Measurements from ENCODE around the gene NEDD4L.
"Not testable (repeated sequence)": the region's sequence is repeated elsewhere in the genome, so short reads cannot be mapped to it uniquely, and the experiment has no call there.

NEDD4L gene

DNA sequence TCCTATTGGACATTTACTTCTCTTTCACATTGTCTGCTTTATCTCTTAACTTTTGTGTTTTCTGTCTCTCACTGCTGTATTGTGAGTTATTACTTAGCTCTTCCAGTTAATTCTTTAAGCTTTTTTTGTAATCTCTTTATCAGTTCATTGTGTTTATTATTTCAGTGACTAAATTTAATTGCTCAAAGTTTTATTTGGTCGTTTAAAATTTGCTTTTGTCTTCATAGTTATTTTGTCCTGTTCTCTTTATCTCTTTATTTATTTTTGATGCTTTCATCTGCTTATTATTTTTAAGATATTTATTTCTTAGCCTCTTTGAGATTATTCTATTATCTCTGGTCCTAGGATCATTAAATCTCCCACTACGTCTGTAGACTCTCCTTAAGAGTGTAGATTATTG is 316.3 kb downstream of the NEDD4L start:
- DNase-seq = no peak

DNA sequence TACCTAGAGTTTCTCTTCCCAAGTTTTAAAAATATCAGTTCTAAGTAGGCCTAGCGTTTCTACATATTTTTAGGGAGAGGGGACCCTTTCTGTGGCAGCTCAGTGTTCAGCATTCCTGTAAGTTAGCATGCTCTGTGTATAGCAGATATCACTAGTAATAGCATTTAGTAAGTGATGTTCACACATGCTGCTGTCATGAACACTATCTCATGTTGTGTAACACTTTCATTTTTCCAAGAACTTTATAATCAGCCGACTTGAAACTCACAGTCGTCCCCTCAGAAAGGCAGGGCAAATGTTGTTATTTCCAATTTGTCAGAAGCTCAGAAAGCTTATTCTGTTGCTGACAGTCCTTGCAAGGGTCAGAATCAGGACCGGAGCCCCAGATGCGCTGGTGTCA is 317.2 kb downstream of the NEDD4L start:
- DNase-seq = no peak

DNA sequence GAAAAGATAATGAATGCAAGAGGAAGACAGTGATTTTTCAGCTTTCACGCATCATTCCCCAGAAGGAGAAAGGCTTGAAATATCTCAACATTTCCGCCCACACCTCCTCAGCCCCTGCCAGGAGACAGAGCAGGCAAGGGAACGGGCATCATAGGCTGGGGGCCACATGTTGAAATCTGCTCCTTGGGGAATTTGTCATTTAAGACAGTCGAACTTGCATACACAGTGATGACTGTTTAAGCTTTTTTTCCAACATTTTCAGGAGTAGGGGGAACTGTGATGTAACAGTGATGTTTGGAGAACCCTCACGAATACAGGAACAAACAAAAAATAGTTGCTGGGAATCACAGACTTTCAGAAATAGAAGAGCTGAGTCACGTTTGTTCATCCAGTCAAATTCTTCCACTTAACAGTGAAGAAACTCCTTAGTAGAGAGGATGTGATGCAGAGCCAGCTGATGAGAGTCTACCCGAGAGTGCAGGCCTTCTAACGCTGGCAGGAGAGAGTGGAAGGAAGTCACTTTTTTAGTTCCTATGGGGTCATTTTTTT is 318.1 kb downstream of the NEDD4L start:
- peak; percentile 88 for DNase-seq

DNA sequence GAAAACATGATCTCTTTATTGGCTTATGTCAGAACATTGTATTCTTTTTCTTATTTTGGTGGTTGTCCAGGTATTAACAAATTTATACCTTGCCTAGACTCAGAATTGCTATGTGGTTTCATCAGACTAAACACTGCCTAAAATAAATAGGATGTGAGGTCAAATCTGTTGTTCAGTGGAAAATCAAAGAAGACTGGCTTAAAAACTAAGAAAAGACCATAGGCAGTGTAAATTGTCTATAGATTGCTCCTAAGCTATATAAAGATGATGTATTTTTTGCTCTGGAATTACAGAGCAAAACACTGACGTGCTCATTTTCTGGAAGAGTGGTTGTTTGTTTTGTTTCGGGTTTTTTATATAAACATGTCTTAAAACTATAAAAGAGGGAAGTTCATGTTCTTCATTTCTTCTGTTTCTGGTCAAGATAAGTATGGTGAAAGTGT is 318.8 kb downstream of the NEDD4L start:
- no peak for DNase-seq

DNA sequence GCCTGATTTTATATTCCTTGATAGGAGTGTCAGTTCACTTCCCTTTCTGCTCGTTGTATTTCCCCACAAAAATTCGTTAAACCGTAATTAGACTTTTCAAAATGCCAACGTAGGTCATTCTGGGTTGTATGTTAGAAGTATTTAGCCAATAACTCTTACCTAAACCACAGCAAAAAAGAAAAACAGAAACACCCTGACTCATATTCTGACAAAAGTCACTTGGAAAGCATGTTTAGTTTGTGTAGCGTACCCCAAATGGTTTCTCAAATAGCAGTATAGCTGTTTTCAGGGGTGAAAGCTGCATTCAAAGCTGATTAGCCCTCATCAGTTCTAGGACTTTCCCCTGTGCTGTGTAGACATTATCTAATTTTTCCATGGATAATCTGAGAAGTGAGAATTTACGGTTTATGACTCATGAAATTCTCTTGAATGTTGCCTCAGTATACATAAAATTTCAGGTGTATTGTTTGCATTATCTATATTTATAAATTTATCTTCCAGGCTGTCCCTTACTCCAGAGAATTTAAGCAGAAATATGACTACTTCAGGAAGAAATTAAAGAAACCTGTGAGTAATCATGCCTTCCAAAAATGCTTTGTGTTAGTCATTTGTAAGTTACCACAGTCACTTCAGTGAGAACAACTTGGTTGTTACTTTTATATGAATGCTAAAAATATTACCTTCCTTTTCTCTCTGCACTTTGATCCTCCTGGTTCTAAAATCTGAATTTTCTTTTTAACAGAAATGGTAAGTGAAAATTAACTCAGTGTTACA is 319.9 kb downstream of the NEDD4L start:
- DNase-seq = peak; percentile 52

DNA sequence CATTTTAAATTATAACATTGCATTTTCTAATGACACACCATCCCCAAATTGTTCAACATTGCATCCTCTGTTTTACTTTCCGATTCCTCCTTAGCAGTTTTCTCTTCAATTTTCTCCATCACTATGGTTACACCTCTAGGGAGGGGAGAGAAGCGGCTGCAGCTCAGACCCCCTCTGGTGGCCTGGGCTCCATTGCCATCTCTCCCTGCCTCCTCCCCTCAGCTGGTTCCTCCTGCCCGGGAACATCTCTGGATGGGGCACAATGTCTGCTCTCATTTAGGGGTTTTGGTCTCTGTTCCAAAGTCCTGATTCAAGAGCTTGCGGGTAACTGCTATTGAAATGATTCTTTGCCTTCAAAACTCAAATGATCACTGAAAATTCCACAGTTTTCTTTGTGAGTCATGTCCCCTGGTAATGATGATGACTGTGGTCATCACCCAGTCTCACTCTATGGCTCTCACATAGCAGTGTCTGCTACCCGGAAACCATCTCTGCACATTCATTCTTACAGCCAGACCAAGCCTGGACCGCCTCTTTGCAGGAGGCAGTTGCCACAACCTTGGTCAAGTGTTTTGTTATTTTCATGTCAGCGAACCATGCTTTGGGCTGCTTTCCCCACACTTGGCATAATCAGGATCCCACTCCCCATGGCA is 321.0 kb downstream of the NEDD4L start:
- DNase-seq = peak; percentile 76

DNA sequence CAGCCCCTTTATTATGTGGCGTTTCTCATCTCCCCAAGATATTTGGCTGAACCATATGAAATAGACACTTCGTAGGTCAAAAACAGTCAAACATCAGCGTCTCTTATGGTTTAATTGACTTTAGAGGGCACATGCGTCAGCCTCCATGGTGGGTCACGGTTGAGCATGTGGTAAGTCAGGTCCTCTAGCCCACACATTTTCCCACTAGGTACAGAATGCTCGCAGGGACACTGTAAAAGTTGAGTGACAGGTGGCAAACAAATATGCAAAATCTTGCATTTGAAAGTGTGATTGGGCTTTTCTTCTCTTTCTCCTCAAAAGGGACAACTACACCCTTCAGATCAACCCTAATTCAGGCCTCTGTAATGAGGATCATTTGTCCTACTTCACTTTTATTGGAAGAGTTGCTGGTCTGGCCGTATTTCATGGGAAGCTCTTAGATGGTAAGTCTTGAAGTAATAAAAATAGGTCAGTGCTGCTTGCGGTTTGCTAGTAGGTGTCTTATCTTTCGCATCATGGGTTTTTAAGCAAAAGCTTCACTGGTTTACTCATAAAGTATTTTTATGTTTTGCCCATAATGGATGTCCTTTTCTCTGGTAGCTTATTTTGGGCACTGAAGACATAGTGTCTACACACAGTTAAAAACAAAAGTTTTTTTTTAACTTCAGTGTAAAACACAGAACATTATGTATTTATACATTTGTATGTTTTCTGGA is 323.6 kb downstream of the NEDD4L start:
- DNase-seq = no peak

DNA sequence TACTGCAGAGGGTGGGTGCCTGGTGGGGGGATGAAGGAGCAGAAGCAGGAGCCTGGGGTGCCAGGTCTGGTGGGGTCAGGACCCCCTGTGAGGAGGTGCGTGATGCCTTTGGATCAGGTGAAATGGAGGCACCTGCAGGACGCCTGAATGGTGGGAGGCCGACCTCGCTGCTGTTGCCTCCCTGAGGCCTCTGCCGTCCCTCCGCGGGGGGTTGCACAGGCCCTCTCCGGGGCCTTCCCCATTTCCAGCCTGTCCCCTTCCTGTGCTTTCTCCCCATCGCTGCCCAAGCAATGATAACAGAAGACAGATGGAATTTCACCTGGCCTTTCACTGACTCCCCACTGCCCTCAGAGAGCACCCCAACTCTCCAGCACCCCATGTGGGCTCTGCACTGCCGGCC is 325.6 kb downstream of the NEDD4L start:
- DNase-seq = no peak

DNA sequence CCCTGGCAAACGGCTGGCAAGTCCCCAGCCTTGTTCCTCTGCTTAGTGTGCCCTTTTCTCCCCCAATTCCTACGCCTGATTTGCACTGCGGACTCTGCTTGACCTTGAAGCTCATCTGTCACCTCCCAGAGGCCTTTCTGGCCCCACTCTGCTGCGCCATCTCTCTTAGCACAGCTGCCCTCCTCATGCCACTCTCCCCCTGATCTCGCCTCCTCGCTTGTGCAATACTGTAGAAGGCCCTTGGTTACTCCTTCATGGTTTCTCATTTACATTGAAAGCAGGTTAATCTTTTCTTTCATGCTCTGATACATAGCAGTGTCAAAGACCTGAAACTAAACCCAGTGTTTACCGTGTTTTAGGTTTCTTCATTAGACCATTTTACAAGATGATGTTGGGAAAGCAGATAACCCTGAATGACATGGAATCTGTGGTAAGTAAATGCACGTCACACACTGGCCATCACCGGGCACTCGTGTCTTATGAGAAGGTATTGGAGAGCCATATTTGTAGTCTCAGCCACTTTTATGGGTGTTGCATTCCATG is 326.1 kb downstream of the NEDD4L start:
- no peak for DNase-seq

DNA sequence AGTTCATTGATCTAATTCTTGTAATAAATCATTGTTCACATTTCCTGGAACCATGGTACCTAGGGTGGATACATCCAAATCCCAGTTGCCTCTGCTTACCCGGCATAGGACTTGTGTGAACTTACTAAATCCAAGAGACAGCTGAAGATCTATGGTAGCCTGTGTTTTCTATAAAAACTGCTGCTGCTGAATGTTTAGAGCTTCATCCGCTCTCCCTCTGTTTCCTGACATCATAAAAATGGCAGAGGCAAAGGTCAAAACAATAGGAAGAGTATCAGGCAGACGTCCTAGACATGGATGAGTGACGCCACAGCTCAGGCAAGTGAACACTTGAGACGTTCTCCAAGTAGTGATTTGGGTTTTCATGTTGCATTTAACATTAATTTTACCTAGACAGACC is 326.6 kb downstream of the NEDD4L start:
- DNase-seq = no peak

DNA sequence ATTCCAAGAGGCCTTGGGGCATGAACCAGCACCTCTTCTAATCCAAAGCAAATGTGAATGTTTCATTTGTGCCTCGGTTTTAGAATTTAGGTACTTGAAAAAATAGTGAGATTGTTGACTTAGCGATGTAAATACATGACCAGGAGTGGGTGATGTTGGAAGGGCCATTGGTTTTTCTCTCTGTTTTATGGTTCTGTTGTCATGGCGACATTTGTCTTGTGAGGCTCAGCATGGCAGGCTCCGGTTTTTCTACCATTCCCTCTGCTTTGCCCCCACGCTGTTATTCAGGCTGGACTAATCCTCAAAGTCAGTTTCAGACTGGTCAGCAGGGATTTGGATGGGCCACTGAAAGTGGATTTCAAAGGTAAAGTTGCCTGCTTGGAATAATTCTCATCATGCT is 329.5 kb downstream of the NEDD4L start:
- DNase-seq = no peak

DNA sequence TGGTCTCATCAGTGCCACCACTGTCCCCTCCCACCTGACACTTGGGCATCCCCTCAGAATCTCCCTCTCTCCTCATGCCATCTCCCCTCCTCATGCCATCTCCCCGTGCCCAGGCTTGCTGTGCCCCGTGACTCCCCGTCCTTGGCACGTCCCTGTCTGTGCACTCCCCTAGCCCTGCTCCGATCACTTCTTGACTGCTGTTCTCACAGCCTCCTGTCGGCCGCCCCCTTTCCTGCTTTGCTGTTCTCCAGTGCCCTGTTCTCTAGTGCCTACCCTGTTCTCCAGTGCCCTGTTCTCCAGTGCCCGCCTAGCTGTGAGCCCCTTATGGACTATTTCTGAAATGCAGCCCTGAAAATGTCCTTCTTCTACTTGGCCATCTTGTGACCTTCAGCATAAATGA is 331.0 kb downstream of the NEDD4L start:
- DNase-seq = no peak

DNA sequence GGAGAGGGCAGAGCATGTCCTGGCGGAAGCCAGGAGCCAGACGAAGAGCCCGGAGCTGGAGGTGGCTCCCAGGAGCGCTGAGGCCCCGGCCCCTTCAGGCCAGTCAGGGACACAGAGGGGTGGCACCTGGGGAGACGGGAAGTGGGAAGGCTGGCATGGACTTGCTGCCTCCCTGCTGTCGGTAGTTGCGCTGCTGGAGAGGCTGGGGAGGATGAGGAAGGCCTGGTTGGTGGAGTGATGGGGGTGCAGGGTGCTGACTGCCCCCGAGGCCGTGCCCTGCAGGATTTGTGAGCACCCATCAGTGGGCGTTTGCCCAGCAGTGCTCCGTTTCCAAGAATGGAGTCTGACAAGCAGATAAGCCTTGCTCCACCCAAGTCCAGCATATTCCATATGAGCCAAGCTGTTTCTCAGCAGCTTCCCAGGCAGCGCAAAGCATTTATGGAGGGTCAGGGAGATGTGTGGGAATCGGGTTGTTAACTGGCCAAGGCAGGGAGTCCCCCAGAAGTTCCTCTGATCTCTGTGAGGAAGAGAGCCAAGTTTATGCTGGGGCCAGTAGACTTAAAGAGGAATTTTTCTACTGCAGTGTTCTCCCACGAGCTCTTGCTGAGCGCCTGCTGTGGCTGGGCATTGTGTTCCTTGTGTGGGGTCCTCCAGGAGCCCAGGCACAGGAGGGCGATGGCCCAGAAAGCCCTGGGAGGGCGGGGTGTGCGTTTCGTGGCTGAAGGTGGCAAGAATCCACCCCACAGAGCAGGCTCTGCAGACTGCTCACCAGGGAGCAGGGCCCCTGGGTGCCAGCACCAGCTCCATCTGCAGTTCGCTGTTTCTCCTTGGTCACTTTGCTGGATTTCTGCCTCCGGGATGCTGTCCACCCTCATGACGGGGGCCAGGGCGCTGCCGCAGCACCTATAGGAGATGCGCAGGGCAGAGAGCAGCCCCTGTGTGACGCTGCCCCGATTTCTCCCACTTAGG is 334.7 kb downstream of the NEDD4L start:
- DNase-seq = no peak

DNA sequence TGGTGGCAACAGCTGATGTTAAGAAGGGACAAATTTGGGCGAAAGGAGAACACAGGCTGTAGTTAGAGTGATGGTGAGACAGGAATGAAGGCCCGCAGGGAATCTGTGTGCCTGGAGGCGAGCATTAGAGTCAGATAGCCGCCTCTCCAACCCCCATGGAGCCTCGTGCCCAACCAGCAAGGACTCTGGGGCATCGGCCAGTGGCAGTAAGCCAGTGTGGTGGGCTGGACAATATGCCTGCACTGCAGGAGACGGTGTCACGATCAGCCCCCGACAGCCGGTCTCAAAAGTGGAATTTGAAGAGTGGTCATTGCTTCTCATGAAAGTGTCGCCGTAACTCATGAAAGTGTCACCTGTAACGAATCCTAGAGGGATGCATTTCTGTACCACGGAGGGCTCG is 335.4 kb downstream of the NEDD4L start:
- no peak for DNase-seq

DNA sequence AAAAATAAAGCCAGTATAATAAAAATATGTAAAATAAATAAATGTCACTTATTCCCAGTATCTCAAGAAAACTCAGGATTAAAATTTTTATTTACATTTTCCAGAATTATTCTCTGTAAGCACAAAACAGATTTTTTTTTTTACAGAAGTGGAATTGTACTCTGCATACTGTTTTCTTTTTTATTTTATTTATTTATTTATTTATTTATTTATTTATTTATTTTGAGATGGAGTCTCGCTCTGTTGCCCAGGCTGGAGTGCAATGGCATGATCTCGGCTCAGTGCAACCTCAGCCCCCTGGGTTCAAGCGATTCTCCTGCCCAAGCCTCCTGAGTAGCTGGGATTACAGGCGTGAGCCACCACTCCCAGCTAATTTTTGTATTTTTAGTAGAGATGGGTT is 336.1 kb downstream of the NEDD4L start:
- not testable (repeated sequence) for DNase-seq

DNA sequence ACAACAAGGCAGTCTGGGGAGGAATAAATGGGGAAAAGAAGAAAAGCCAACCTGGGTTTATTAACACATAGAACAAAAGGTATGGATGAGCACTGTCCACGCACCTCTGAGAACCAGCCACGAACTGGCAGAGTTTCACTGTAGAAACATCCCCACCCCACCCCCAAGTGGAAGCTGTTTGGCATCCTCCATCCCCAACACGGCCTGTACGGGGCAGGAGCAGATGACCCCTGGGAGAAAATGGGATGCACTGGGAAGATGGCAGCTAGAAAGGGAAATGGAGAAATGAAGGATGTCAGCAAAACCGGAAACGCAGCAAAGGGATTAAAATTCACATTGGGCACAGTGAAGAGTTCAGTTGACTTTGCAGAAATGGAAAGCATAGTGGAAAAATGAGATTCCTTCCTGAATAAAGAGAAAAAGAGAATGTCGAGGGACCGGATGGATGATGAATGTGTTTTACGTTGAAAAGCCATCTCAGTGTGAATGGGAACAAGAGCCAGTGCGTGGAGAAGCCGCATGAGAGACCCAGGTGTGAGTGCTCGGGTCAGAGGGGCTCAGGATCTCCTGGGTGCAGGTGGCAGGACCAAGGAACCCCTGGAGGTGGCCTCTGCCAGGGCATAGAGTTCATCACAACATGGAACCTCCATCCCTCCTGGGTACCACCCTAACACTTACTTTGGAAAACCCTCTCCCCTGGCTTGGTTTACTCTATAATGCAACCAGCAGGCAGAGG is 337.8 kb downstream of the NEDD4L start:
- no peak for DNase-seq

DNA sequence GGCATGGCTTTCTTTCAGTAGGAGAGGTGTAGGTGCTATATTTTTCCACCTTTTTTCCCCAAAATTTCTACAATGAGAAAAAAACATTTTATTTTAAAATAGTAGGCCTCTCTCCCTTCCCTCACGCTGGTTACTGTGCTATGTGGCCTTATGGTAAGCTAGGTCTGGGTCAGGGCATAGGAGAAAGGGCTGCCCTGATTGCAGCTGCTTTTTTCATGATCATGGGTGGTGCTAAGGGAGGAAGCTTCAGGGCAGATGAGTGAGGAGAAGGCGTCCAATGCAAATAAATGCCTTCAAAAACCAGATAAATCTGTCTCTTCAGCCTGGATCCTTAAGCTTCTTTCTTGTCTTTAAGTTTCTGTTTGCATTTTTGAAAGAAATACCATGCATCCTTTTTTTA is 338.4 kb downstream of the NEDD4L start:
- DNase-seq = no peak

DNA sequence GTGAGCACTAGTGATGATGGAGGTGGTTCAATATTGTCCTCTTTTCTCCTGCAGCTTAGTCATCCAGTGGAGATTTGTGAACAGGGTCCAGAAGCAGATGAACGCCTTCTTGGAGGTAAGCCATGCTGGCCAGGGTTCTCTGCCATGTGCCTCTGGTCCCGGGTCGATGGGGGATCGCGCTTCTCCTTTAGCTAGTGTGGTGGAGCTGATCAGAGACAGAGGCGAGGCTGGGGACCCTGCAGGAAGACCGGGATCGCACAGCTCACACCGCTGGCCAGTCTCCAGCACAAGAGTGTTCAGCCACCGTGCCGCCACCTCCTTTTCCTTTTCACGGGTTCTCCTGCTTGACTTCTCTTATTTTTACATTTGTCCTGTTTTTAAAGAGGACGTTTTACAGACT is 341.4 kb downstream of the NEDD4L start:
- DNase-seq = no peak

DNA sequence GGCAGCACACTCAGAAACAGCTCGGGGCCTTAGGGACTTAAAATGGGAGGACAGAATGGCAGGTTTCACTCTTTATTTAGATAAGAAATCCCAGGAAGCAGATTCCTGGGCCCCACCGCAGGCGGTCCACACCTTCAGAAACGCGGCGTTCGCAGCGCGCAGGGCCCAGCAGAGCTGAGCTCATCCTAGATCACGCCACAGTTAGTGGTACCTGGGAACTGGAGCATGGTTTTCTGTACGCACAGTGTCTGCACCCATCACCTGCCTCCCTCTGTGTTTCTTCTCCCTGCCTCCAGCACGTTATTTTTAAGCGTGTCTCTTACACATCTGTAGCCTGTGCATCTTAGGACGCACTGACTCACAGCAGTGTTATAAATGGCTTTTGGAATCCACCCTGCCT is 342.8 kb downstream of the NEDD4L start:
- no peak for DNase-seq

DNA sequence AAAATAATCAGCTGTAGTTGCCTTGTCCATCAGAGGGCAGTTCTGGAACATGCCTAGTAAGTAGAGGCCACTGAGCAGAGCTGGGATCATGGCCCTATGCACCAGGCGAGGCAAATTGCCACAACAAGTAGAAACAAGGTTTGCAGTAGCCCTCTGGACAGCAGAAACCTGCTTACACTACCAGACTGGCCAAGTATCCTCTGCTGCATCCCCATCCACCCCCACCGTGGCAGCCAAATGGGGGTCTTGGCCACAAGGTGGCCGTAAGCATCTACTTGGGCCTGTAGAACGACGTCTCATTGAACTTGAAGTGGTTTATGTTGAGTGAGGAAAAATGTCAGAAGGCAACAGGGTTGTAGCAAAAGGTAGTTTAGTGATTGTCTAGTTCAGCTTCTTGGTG is 343.7 kb downstream of the NEDD4L start:
- no peak for DNase-seq

DNA sequence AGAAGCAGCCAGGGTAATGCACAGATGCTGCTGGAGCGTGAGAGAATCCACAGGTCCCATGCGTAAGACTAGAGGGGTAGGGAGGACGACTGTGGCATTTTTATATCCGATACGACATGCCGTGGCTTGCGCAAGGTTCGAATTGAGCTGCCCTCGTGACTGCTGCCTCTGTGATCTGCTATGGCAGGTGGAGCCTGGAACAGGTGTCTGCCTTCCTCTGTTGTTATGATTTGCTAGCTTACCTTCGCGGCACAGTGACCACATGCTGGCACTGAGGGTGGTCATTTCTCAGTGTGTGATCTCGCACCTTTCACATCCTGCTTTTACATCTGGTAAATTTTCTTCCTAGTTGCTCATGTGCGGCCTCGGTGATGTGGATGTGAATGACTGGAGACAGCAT is 344.7 kb downstream of the NEDD4L start:
- no peak for DNase-seq

DNA sequence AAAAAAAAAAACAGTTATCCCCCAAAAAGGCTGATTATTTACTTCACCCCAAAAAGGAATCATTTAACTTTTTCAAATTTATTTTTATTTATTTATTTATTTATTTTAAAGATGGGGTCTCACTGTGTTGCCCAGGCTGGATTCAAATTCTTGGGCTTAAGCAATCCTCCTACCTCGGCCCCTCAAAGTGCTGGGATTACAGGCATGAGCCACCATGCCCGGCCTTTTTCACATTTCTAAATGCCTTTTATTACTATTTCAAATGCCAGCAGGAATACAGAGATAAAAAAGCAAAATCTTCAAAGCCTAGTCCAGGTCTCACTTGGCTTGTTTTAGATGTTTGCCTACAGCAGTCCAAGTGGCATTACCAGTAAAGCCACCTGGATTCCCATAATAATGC is 345.7 kb downstream of the NEDD4L start:
- no peak for DNase-seq
